NB4 (cell line): ENCODE measurements around the gene RRAS.
"Not testable (repeated sequence)": the region's sequence is repeated elsewhere in the genome, so short reads cannot be mapped to it uniquely, and the experiment has no call there.

Source experiments
- CTCF ChIP-seq: IDR thresholded peaks from one replicate; pipeline ENCODE4 v1.5.1; 2012; ENCODE audit warnings: low read depth, low read length
- MAX ChIP-seq: IDR thresholded peaks from 2 replicates; pipeline ENCODE4 v1.6.1; 2011; ENCODE audit warnings: low read depth, low read length
- MYC ChIP-seq: IDR thresholded peaks from 2 replicates; pipeline ENCODE4 v1.6.1; 2011; ENCODE audit warnings: low read depth, low read length
- POLR2A ChIP-seq: IDR thresholded peaks from 2 replicates; pipeline ENCODE4 v1.6.1; 2011; ENCODE audit warnings: mild to moderate bottlenecking; ENCODE audit not compliant: insufficient read length; ENCODE audit errors: extremely low read depth

- not testable (repeated sequence) for TF ChIP-seq MAX, CTCF, POLR2A, MYC
These were observed 22.1 kb downstream of the RRAS start for GRCh38 chr19:49617860-49618259.
